ENCODE results near the gene SYCP3. TPM values are rescaled to one million over a fixed set of nuclear protein-coding genes. Genes with fewer than 3 reads are reported as not detected.

Gene SYCP3
- total and polyA plus RNA-seq, 2 of the 8 experiments (the other 6 are each of a cell fraction or from before 2014, with no cell fraction given), result 0.02 to 0.07 TPM

GRCh38 chr12:101706403-101706802 lies 32.9 kb downstream of the SYCP3 start:
- H3K27me3 ChIP-seq (replicated peaks in 1 of 4; ENCODE audit: control insufficient read depth in 3 of 4, extremely low read depth in 1 of 4, insufficient read depth in 3 of 4, low read length in 3 of 4), result no peaks in the 10 kb centered on the region
- no peaks in the 10 kb centered on the region for H3K79me1 ChIP-seq (ENCODE audit: low read depth, low read length)
- no peaks in the 10 kb centered on the region for H3K23me2 ChIP-seq (ENCODE audit: low read depth, low read length)
- no peak overlapping the region for H2AFZ ChIP-seq (ENCODE audit: low read length)
- no peaks in the 10 kb centered on the region for H4K20me1 ChIP-seq (replicated peaks in 1 of 2; ENCODE audit: control insufficient read depth in 1 of 2, insufficient read depth in 2 of 2, low read length in 2 of 2)
- H3K27ac ChIP-seq (ENCODE audit: low read depth, low read length), result no peak overlapping the region
- no peaks in the 10 kb centered on the region; a peak in 1 of 8 replicates for H3K36me3 ChIP-seq (ENCODE audit: control insufficient read depth in 2 of 4, insufficient read depth in 4 of 4, low read length in 3 of 4)
- H2BK120ac ChIP-seq (replicated peaks; ENCODE audit: low read depth, low read length), result no peak overlapping the region
- no peak for TF ChIP-seq MAX (IDR thresholded peaks at IDR 0.05)
- no peak for TF ChIP-seq KDM4A (IDR thresholded peaks at IDR 0.05; ENCODE audit: low read depth, low read length, severe bottlenecking)
- TF ChIP-seq SIN3A (conservative IDR thresholded peaks at IDR 0.05 in 1 of 2, IDR thresholded peaks at IDR 0.05 in 1 of 2; ENCODE audit: low read depth in 1 of 2, low read length in 2 of 2), result no peak
- TF ChIP-seq HDAC2 (IDR thresholded peaks at IDR 0.05; ENCODE audit: borderline replicate concordance in 1 of 2, low read depth in 2 of 2, low read length in 2 of 2), result no peak
- no peak overlapping the region for H4K5ac ChIP-seq (ENCODE audit: insufficient read length, low read depth, low read length)
- no peak for FAIRE-seq
- H3K4ac ChIP-seq (replicated peaks; ENCODE audit: insufficient read length, low read depth, low read length), result no peak overlapping the region
- H3K9ac ChIP-seq (replicated peaks in 1 of 4; ENCODE audit: extremely low read depth in 1 of 4, low read depth in 3 of 4, low read length in 3 of 4), result no peak overlapping the region
- no peak overlapping the region for H3K4me2 ChIP-seq (ENCODE audit: insufficient read depth in 1 of 2, low read depth in 2 of 2, low read length in 2 of 2)
- no peak for DNase-seq (ENCODE audit: low read depth in 1 of 2, low spot score in 2 of 2)
- no peak overlapping the region for H4K91ac ChIP-seq (replicated peaks; ENCODE audit: insufficient read length, low read length)
- no peak overlapping the region for H2BK5ac ChIP-seq (ENCODE audit: low read depth, low read length)
- no peak overlapping the region for H3K14ac ChIP-seq (ENCODE audit: insufficient read length)
- no peak overlapping the region for H2AK5ac ChIP-seq (ENCODE audit: low read depth, low read length)
- ChIA-PET CTCF (ENCODE audit: partially characterized antibody) (interaction anchor here (0.6 kb wide), 1 partner anchor 457 kb away, joined by 3 read pairs; no protein-coding TSS in a partner anchor), POLR2A (ENCODE audit: partially characterized antibody) (no interaction called here)
- H2BK20ac ChIP-seq (ENCODE audit: low read length), result no peak overlapping the region
- no peak overlapping the region for H3K18ac ChIP-seq (ENCODE audit: extremely low read depth, low read length)
- no peak overlapping the region for H4K8ac ChIP-seq (ENCODE audit: extremely low read depth, insufficient read depth, low read length)
- 93% methylated on average over 1 of the region's 1 CpG; no CpG with 5 or more reads in 1 of the 2 experiments for WGBS, 2 experiments (ENCODE audit: extremely low coverage in 1 of 2, insufficient coverage in 1 of 2, insufficient read length in 1 of 2, insufficient replicate concordance in 2 of 2, low coverage in 1 of 2, low lambda C conversion rate in 2 of 2, missing lambda C conversion rate in 1 of 2)
- H3K4me3 ChIP-seq (ENCODE audit: extremely low read depth in 1 of 4, insufficient read depth in 2 of 4, low read depth in 3 of 4, low read length in 4 of 4), result no peak overlapping the region
- H3K79me2 ChIP-seq (ENCODE audit: control insufficient read depth in 1 of 2, insufficient read depth in 2 of 2, low read length in 2 of 2), result peaks cover 0 to 17% of the 10 kb centered on the region in 2 experiments; a peak in 1 of 4 replicates
- no peak overlapping the region for H2BK12ac ChIP-seq (ENCODE audit: low read depth, low read length)
- H2BK15ac ChIP-seq (ENCODE audit: low read length), result no peak overlapping the region
- no peaks in the 10 kb centered on the region for H3K9me3 ChIP-seq (ENCODE audit: insufficient read depth in 2 of 2, low read depth in 1 of 2, low read length in 1 of 2)
- H3K56ac ChIP-seq (replicated peaks; ENCODE audit: insufficient read length, low read depth, low read length), result no peak overlapping the region
- H3K4me1 ChIP-seq (replicated peaks in 1 of 4; ENCODE audit: control insufficient read depth in 3 of 4, insufficient read depth in 4 of 4, low read length in 3 of 4), result peaks cover 0 to 2% (median 1%) of the 10 kb centered on the region in 4 experiments; a peak in 3 of 7 replicates
- no peak overlapping the region for H3K23ac ChIP-seq (ENCODE audit: insufficient read length)

Data from H1 (cell line).